Measurements from ENCODE around the gene TBX5.

GRCh38 chr12:114450019-114450418 is 44.1 kb upstream of the TBX5 start:
- TF ChIP-seq CTCF (conservative IDR thresholded peaks at IDR 0.05 in 1 of 2, IDR thresholded peaks at IDR 0.05 in 1 of 2; ENCODE audit: low read depth in 1 of 2, low read length in 2 of 2) = no peak
- no peak for TF ChIP-seq EZH2 (IDR thresholded peaks at IDR 0.05; ENCODE audit: low read length, missing control alignments)
